Measurements from ENCODE around the gene C3.
"Not testable (repeated sequence)": the region's sequence is repeated elsewhere in the genome, so short reads cannot be mapped to it uniquely, and the experiment has no call there.

Gene C3

DNA sequence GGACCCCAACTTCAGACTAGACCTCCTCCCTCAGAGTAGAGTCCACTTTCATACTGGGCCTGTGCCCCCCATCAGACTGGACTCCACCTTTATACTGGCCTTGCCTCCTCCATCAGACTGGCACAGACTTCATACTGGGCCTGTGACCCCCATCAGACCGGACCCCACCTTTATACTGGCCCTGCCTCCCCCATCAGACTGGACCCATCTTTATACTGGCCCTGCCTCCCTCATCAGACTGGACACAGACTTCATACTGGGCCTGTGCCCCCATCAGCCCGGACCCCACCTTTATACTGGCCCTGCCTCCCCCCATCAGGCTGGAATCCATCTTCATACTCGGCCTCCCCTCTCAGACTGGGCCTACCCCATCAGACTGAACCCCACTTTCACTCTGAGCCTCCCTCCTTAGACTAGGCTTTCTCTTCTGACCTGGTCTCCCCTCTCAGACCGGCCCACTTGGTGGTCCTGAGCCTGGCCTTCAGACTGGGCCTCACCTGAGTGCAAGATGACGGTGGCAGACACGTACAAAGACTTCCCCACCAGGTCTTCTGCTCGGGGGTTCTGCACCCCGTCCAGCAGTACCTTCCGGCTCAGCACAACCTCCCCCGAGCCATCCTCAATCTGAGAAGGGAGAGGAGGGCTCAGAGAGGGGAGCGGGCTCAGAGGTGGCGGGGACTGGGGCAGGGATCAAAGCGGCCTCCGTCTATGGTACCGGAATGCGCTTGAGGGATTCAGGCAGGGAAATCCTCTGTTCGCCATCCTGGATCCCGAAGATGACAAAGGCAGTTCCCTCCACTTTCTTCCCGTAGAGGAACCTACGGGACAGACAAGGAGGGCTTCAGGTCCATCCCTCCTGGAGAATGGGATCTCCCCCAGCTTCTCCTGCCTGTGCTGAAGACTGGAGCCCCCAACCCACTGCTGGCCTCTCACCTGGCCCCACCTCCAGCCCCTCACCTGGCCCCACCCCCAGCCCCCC lies 7.5 kb downstream of the C3 start:
- no peak for DNase-seq (ENCODE audit: low read depth)

DNA sequence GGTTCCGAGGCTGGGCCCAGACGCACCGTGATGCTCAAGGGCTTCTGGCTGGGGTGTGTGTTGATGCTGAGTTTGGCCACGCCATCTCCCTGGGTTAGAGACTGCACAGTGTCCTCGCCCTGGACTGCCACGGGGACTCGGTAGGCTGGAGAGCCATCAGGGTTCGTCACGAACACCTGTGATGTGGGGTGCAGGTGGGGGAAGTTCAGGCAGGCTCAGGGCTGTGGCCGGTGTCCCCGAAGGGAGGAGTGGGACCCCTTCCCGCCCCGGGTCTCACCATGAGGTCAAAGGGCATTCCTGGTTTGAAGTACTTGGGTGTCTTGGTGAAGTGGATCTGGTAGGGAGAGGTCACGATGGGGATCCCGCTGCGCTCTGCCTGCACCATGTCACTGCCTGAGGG lies 8.2 kb downstream of the C3 start:
- no peak for DNase-seq (ENCODE audit: low read depth)

DNA sequence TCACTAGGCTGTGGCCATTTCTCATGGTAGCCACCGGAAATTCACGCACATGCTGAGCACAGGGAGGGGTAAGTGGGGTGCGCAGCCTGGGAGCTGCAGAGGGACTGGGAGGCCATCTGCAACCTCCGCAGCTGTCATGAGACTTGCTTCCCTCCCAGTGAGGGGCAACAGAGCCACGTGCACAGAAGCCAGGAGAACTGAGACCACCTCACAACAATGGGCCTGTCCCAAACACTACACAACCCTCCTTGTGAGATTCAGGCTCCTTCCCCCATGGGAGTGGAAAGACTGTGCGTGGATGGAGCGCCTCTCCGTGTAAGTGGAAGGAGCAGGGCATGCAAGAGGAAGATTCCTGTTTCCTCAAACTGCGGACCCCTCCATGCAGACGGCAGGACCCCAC lies 8.8 kb downstream of the C3 start:
- DNase-seq (ENCODE audit: low read depth) = no peak

DNA sequence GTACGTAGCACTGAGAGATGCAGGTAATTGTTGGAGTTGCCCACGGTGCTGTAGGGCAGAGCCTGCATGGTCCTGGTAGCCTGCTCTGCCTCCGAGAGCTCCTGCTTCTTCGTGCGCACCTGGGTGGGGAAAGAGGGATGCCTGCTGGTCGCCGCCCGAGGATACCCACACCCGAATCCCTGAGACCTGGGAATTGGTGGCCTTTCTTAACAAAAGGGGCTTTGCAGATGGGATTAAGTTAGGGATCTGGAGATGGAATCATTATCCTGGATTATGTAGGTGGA lies 9.4 kb downstream of the C3 start:
- no peak for DNase-seq (ENCODE audit: low read depth)

DNA sequence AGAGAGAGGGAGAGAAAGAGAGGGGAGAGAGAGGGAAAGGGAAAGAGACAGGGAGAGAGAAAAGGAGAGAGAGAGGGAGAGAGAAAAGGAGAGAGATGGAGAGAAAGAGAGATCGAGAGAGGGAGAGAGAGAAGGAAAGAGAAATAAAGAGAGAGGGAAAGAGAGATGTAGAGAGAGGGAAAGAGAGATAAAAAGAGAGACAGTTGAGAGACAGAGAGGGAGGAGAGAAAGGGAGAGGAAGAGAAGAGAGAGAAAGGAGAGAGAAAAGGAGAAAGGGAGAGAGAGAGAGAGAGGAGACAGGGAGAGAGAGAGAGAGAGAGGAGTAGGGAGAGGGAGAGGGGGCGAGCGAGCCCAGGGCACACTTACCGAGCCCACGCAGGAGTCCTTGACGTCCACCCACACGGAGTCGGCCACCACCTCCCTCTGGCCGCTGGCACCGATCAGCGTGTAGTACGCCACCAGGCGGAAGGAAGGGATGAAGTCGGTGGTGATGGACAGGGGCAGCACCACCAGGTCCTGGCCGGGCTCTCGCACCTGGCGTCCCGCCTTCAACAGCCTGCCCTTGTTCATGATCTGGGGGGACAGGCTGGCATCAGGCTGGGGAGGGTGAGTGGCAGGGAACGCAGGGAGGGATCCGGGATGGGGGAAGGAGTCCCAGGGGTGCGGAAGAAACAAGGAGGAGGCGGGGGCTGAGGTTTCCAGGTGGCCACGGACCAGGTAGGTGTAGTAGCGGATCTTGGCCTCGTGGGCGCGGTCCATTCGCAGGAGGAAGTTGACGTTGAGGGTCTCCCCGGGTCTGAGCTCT lies 10.0 kb downstream of the C3 start:
- no peak for DNase-seq (ENCODE audit: low read depth)

DNA sequence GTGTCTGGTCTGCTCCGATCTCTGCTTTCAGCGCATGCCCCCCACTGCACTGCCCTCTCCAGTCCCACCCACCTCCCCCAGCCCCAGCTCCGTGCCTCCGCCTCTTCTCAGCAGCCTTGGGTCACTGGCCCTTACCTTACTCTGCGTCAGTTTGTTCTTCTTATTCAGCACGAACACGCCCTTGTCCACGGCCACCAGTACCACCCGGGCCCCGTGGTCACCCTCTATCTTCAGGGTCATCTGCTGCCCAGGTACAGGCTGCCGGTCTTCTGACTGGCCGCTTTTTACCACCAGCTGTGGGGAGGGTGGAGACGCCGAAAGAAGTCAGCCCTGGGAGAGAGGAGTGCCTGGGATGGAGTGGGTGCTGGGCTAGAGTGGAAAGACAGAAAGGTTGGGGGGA lies 10.9 kb downstream of the C3 start:
- DNase-seq (ENCODE audit: low read depth) = no peak

DNA sequence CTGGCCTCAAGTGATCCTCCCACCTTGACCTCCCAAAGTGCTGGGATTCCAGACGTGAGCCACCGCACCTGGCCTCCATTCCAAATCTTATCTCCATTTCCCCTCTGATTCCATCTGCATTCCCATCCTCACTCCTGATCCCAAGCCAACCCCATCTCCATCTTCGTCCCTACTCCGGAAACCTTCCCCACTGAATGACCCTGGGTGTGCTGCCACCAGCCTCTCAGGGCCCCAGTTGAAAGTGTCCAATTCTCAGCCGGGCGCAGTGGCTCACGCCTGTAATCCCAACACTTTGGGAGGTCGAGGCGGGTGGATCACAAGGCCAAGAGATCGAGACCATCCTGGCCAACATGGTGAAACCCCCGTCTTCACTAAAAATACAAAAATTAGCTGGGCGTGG lies 11.5 kb downstream of the C3 start:
- DNase-seq (ENCODE audit: low read depth) = not testable (repeated sequence)

DNA sequence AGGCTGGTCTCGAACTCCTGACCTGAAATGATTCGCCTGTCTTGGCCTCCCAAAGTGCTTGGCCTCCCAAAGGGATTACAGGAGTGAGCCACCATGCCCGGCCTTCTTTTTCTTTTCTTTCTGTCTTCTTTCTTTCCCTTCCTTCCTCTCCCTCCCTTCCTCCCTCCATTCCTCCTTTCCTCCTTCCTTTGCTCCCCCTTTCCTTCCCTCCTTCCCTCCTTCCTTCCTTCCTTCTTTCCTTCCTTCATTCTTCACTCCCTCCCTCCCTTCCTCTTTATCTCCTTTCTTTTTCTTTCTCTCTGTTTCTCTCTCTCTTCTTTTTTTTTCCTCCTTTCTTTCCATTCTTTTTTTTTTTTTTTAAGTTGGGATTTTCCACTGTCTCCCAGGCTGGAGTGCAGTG lies 12.1 kb downstream of the C3 start:
- no peak for DNase-seq (ENCODE audit: low read depth)

DNA sequence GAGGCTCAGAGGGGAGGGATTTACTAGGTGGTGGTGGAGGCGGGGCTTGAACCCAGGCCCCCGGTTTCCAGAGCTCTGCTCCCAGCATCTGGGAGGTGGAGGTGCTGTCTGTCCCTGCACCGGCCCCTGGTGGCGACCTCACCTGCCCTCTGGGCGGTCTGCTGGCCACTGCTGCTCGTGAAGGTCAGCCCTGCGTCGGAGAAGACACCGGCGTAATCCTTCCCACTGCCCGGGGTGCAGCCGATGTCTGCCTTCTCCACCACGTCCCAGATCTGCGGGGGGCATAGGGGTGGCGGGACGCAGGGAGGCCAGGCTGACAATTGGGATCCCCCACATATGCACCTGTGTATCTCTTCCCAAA lies 12.8 kb downstream of the C3 start:
- DNase-seq (ENCODE audit: low read depth) = no peak

DNA sequence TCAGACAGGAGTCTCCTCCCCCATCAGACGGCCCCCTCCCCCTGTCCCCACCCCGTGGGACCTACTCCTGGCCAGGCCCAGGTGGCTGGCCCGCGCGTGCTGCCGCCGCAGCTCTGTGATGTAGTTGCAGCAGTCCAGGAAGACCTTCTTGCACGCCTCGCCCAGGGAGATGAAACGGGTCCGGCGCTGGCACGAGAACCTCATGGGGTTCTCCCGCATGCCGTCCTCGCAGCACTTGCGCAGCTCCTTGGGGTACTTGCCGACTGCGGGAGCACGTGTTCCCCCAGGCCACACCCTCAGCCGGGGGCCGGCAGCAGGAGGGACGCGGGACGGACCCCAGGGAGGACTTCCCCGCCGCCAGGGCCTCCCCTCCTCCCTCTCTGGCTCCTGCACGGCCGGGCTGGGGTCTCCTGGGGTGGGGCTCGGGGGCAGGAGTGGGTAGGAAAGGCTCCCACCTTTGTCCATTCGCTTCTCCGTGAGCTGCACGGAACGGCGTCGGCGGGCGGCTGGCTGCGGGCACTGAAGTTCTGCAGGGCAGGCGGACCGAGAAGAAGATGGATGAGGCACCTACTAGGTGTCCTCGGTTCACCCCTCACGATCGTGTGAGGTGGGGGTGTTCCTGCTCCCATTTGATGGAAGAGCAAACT lies 13.3 kb downstream of the C3 start:
- no peak for DNase-seq (ENCODE audit: low read depth)

DNA sequence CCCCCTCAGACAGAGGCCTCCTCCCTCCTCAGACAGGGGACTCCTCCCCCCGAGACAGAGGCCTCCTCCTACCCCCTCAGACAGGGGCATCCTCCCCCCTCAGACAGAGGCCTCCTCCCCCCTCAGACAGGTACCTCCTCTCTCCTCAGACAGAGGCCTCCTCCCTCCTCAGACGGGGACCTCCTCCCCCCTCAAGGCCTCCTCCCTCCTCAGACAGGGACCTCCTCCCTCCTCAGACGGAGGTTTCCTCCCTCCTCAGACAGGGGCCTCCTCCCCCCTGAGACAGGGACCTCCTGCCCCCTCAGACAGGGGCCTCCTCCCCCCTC lies 13.9 kb downstream of the C3 start:
- DNase-seq (ENCODE audit: low read depth) = no peak

DNA sequence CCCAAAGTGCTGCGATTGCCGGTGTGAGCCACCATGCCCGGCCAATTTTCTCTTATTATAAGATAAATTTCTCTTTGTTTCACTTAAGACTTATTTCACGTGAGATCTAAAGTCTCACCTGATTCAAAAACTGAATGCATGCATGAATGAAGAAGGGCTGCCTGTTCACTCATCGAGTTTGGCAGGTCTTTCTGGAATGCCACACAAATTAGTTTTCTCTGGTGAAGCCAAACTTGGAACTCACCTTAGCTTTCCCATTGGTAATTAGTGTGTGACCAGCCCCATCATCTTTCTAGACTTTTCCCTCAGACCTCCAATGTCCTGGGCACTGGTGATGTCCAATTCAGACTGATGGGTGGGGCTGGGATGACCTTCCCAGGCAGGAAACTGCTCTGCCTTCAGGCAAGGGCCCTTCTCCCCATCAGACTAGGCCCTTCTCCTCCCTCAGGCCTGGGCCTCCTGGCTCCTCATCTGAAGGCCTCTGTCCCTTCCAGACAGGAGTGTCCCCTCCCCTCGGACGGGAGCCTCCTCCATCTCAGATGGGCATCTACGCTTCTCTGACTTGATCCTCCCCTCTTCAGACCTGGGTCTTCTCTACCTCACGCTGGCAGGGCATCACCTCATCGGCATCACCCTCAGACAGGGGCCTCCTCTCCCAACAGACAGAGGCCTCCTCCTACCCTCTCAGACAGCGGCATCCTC lies 14.4 kb downstream of the C3 start:
- no peak for DNase-seq (ENCODE audit: low read depth)

DNA sequence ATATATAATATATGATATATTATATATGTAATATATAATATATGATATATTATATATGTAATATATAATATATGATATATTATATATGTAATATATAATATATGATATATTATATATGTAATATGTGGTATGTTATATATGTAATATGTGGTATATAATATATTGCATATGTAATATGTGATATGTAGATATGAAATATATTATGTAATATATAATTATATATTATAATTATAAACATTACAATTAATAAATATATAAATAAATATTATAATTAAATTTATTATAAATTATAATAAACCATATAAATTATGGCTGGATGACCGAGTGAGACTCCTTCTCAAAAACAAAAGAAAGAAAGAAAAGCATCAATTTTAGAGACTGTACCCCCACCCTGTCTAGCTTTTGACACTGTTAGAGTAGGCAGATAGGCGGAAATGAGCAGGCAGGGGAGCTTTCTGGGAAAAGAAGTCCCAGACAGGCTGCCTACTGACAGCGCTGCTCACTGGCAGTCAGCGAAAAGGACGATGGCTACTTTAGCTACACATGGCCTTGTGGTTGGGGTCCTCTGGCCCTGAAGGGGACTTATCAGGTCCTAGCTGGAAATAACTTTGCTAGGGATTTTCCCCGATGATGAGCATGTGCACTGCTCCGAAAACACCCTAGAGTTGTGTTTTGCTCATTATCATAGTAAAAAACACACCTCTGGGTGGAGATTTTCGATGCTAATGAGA lies 19.7 kb downstream of the C3 start:
- no peak for DNase-seq (ENCODE audit: low read depth)

DNA sequence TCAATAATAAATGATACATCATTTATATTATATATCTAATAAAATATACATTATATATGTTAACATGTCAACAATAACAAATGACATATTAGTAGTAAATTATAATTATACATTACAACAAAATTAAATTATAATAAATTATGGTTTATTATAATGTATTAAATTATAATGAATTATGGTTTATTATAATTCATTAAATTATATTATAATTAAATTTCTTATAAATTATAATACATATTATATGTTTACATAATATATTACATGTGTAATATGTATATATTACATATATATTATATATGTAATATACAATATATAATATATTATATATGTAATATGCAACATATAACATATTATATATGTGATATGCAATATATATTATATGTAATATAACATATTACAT lies 20.5 kb downstream of the C3 start:
- DNase-seq (ENCODE audit: low read depth) = no peak

DNA sequence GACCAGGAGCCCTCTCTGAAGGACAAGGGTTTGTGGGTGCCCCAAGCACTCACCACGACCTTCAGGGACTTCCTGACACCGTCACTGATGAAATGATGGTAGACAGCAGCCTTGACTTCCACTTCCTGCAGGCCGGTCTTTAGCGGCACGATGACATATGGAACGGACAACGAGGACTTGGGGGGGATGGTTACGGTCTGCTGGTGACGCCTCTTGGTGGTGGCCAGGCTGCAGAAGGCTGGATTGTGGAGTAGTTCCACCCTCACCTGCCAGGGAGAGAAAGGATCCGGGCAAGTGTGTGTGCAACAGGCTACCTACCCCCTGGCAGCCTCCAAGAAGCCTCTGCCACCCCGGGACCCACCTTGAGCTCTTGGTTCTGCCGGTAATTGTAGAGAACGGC lies 23.2 kb downstream of the C3 start:
- DNase-seq (ENCODE audit: low read depth) = no peak

DNA sequence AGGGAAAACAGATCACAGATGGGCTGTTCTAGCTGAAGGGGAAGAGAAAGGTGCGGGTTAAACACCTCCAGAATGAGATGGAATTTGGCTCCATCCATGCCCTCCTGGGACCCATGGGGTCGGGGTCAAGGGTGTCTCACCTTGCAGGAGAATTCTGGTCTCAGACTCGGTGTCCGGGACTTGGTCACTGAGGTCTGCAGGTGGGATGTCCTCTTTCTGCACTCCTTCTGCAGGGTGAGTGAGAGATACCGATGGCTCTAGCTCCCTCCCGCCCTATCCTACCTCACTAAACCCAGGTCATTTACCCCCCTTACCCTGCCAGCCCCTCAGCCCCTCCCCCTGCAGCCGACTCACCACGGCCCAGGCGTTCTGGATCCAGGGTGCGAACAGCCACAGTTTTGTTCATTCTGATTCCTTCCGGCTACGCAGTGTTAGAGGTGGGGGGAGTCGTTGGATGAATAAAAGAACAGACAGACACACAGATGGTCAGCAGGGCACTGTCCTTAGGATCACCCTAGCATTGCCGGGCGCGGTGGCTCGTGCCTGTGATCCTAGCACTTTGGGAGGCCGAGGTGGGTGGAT lies 24.1 kb downstream of the C3 start:
- DNase-seq (ENCODE audit: low read depth) = no peak

DNA sequence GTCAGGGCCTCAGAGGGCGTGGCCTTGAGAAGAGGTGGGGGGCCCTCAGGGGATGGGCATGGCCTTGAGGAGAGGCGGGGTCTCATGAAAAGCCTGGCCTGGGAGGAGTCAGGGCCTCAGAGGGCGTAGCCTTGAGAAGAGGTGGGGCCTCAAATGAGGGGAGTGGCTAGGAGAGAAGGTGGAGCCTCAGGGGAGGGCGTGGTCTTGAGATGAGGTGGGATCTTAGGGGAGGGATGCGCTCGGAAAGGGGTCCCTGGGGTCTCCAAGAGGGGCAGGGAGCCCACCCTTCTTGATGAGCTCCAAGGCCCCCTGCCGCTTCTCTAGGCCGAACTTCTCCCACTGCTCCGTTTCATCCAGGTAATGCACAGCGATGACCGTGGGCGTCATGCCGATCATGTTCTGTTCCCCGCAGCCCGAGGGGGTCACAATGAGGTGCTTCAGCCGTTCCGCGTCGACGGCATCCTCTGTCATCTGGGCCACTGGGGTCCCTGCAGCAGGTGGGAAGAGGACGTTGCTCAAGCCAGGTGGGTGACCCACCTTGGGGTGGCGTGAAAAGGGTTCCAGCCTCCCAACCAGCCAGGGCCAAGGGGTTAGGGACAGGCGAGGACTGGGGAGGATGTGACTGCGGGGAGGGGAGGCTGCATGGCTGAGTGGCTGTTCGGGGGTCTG lies 26.2 kb downstream of the C3 start:
- no peak for DNase-seq (ENCODE audit: low read depth)

DNA sequence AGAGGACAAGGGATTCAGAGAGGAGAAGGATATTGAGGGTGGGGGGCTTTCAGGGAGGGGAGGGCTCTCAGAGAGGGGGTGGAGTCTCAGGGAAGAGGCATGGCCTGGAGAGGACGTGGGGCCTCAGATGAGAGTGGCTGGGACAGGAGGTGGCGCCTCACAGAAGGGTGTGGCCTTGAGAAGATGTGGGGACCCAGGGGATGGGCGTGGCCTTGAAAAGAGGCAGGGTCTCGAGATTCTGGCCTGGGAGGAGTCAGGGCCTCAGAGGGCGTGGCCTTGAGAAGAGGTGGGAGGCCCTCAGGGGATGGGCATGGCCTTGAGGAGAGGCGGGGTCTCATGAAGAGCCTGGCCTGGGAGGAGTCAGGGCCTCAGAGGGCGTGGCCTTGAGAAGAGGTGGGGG lies 26.8 kb downstream of the C3 start:
- DNase-seq (ENCODE audit: low read depth) = no peak

DNA sequence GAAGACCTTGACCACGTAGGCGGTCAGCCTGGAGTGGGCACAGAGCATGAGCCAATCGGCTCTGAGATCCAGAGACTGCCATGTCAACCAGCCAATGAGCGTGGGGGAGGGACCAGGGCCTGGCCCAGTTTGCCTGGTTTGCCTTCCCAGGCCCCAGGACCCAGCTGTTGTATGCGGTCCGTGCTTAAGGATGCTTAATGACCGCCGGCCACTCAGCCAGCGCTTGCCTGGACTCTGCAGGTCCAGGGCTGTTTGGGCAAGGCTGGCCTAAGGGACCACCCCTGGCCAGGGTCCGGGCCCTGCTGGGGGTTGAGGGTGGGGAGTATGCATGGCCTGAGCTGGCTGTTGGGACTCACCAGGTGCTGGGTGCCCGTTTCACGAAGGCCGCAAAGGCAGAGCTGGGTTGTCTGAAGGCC lies 27.4 kb downstream of the C3 start:
- DNase-seq (ENCODE audit: low read depth) = no peak

DNA sequence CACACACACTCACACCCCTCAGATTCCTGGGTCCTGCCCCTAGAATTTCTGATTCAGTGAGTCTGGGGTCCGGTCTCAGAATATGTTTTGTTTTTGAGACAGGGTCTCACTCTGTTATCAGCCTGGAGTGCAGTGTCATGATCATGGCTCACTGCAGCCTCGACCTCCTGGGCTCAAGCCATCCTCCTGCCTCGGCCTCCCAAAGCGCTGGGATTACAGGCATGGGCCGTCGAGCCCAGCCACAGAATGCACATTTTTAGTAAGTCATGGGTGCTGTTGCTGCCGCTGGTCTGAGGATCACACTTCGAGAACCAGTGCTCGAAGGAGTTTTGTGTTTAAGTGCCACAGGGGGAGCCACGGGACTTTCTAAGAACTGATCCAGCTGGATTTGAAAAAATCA lies 28.4 kb downstream of the C3 start:
- DNase-seq (ENCODE audit: low read depth) = no peak

DNA sequence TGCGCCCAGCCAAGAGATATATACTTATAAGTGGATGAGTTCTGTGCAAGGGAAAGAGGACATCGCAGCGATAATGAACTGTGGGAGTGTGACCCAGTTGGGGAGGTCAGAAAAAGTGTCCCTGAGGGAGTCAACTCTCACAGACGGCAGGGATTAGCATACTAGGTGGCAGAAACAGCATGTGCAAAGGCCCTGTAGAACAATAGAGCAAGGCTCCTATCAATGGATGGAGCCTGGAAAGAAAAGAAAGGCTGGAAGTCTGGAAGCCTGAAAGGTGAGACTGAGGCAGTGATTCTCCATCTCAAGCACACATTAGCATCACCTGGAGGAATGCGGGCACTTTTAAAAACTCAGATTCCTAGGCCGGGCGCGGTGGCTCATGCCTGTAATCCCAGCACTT lies 29.1 kb downstream of the C3 start:
- no peak for DNase-seq (ENCODE audit: low read depth)

All from EH (cell line).